ENCODE data around the gene LRRTM3.

The LRRTM3 gene

DNA sequence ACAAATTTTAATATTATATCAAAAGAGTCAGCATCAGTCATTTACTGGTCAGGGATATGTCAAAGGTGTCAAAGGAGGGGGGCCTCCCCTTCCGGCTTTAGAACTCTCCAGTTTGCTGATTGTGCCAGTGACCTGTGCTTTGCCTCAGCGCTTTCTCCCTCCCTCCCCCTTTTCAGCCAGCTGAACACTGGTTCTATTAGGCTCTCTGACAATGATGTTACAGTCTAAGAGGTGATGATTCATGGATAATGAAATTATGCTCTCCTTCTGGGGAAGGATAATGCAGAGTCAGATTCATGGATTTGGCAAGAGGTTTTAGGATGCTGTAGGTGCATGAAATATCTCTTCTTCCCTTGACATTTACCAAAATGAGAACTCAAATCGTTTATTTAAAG lies 6.1 kb downstream of the LRRTM3 start:
- no peak for DNase-seq (ENCODE audit: low read depth in 2 of 3, low spot score in 2 of 3)

DNA sequence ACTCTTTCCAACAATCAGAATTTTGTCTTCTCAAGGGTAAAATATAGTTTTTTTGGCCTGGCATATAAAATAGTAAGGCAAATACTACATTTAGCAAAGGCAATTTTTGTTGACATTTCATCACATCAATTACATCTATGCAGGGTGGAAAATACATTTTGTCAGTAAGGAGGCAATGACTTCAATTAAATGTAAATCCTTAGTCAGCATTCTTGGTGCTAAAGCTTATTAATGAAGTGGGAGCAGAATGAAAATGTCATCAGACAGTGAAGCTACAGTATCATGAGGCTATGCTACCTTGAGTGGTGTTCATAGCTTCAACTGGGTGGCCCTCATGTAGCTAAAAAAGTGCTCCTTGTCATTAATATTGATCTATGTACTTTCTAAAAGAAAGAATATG lies 8.9 kb downstream of the LRRTM3 start:
- no peak for DNase-seq (ENCODE audit: low read depth in 2 of 3, low spot score in 2 of 3)

DNA sequence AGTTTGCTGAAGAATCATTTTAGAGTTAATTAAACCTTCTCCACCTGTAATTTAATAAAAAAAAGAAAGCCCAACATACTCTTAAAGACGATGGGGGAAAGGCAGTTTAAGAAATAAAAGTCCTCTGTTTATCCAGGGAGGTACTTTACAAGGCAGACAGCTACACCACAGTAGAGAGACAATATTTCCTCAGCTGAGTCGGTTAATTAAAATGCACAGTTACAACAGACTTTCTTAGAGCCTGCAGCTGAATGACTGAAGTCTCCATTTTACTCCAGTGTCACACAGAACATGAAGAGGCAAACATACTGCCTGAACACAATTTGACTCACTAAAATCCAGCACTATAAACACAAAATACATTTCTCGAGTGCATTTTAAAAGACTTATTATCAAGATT lies 15.1 kb downstream of the LRRTM3 start:
- DNase-seq (ENCODE audit: low read depth in 2 of 3, low spot score in 2 of 3): no peak

DNA sequence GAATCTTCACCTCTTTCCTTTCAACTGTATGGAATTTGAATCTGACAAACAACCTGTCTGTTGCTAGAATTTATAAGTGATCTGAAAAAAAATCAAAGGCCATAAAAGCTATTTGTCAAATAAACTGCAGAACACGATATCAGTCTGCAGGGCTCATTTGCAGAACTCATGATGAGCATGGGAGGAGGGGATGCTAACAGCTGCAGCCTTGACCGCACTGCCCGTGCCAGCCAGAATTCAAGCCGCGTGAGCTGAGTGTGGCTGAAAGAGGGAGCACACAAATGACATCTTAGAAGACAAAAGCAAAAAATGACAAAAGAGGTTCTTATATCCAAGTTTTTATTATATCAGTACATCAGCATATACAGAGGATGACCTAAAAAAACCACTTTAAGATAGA lies 15.7 kb downstream of the LRRTM3 start:
- no peak for DNase-seq (ENCODE audit: low read depth in 2 of 3, low spot score in 2 of 3)

DNA sequence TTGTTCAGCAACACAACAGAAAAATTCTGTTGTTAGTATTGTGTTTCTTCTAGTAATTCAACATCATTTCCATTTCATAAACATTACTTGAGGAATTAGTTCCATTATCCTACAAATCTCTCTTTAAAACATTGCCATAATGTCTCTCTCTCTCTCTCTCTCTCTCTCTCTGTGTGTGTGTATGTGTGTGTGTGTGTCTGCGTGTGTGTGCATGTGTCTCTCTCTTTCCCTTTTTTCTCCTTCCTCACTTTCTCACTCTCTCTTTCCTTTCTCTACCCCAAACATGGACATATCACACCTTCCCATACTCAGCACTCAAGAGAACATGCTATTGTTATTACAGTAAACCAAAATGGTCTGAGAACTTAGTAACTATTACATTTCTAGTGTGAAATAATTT lies 16.6 kb downstream of the LRRTM3 start:
- no peak for DNase-seq (ENCODE audit: low read depth in 2 of 3, low spot score in 2 of 3)

DNA sequence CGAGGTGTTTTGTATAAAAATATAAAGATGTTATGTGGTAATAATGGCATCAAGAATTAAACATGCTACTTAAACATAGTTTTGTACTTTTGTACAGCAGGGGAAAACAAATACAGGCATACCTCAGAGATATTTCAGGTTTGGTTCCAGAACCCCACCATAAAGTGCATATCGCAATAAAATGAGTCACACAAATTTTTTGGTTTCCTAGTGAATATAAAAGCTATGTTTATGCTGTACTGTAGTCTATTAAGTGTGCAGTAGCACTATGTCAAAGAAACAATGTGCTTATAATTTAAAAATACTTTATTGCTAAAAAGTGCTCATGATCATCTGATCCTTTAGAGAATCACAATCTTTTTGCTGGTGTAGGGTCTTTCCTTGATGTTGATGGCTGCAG lies 17.8 kb downstream of the LRRTM3 start:
- no peak for DNase-seq (ENCODE audit: low read depth in 2 of 3, low spot score in 2 of 3)

GRCh38 chr10:66951896-66952295 lies 26.1 kb downstream of the LRRTM3 start:
- DNase-seq (ENCODE audit: low read depth in 2 of 3, low spot score in 2 of 3): no peak

- DNase-seq (ENCODE audit: low read depth in 2 of 3, low spot score in 2 of 3): no peak
These were observed 32.6 kb downstream of the LRRTM3 start for GRCh38 chr10:66958466-66958865.

DNA sequence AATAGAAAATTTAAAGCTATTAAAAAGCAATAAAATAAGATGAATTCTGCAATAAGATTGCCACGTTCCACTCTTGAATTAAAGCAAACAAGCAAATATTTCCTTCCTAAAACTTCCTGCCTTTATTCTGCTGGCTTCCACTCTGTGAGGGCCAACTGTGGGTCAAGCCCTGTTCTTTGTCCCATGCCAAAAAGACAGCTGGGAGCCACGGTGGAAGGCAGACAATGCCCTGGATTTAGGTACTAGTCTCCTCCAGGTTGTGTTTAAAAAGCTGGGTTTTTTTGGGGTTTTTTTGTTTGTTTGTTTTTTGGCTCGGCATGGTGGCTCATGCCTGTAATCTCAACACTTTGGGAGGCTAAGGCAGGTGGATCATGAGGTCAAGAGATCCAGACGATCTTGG lies 39.1 kb downstream of the LRRTM3 start:
- no peak for DNase-seq (ENCODE audit: low read depth in 2 of 3, low spot score in 2 of 3)

- no peak for DNase-seq (ENCODE audit: low read depth in 2 of 3, low spot score in 2 of 3)
These were observed 54.5 kb downstream of the LRRTM3 start for GRCh38 chr10:66980246-66980815.

DNA sequence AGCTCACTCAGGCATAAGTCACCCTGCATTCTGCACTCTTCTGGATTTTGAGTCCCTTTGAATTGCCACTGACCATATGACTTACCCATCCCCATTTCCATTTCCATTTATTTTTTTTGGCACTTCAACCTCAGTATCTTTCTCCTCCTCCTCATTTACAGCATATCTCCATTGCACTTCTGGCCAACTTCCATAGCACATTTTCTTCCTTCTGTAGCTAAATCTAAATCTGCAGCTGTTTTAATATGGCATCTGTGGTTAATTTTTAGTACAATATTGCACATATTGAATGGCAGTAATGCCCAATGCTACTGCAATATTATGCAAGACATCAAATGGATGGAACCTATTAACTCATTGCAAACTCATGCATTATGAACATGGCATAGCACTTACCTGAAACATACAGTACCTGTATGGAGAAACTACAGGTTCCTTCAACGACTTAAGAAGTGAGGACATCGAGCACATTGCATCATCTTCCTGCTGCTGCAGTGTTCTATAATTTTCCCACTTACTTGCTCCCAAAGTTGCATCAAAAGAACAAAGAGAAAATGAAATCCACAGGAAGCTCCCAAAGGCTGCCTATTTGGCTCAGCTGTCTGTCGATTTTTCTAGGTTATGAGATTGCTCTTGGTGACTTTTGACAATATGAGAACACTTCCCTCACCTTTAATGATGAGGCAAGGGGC lies 55.7 kb downstream of the LRRTM3 start:
- DNase-seq (ENCODE audit: low read depth in 2 of 3, low spot score in 2 of 3): no peak

- no peak for DNase-seq (ENCODE audit: low read depth in 2 of 3, low spot score in 2 of 3)
These were observed 56.2 kb downstream of the LRRTM3 start for GRCh38 chr10:66982053-66982420.

DNA sequence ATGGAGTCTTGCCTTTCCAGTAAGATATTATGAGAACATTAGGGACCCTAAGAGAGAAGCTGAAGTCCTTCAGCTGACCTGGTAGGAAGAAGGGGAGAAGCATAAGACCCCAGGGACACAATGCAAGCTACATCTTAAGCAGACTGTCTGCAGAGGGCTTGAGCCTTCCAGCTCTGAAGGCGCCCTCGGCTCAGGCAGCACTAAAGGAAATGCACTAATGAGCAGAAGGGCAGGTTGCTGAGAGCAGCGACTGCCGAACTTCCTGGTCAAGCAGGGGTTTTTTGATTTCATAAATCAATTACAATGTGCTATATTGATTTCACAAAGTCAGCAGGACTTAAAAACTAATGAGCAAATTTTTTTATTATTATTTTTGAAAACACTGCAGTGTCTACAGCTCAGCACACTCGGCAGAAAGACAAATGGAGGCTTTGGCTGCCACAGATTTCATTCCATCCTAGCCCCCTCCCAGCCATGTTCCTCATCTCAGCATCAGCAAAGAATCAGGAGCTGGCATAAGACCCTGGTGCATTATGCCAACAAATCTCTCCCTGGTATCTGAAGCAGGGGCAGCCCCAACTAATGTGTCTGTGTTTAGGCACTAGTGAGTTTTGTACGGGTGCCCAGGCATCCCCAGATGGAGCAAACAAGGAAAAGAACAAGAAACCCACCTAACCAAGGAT lies 57.1 kb downstream of the LRRTM3 start:
- DNase-seq (ENCODE audit: low read depth in 2 of 3, low spot score in 2 of 3): no peak

DNA sequence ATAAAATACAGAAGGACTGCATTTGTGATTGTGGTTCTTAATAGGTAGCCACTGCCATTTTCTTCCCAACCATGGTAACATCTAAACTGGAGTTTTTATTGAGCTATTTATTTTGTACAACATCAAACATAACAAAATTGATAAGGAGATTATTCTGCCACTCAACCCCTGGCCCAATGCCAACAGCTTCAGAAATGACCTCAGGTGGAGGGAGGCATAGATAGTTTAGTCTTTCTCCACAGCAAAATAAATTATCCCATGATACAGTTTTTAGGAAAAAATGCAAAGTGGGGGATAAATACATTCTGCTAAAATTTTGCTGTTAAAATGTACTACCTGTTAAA lies 57.6 kb downstream of the LRRTM3 start:
- DNase-seq (ENCODE audit: low read depth in 2 of 3, low spot score in 2 of 3): no peak

DNA sequence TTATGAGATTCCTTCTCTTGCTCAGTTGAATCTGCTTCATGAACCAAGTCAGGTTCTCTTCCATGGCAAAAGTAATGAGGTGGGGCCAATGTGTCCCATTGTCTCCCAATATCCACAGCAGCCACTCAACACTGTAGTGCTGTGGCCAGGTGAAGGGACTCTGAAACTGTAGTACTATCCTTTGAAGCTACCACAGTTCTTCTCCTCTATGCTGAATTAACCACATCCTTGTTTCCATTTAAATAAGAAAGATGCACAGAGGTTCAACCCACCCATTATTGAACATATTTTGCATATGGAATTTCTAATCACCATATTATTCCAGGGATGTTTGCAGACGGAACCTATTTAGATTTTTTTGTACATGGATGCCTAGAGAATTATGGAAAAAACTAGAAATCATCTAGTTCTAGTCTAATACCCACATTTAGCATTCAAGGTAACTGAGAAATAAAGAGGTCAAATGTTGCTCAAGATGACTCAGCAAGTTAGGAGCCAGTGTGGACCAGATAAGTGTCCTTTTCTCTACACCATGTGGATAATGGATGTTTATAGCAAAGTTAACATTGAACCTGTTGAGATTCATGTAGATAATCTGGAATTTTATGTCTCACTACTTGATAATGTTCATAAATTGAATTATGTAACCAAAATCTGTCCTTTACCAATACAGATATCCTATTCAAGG lies 64.5 kb downstream of the LRRTM3 start:
- no peak for DNase-seq (ENCODE audit: low read depth in 2 of 3, low spot score in 2 of 3)

DNA sequence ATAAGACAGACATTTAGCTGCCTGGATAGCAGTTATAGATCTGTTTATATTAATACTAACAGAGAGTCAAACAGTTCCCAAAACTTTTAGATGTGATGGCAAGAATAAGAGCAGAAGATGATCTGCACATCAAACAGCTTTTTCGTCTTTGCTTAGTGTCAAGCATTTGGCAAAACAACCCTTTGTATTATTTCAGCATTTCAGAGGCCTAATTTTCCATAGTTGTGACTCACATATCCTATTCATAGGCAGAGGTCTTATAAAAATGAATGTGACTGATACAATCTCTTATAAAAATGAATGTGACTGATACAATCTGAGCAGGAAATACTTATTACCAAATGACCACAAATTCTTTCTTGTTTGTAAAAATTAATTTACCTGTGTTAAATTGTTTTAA lies 71.2 kb downstream of the LRRTM3 start:
- no peak for DNase-seq (ENCODE audit: low read depth in 2 of 3, low spot score in 2 of 3)

DNA sequence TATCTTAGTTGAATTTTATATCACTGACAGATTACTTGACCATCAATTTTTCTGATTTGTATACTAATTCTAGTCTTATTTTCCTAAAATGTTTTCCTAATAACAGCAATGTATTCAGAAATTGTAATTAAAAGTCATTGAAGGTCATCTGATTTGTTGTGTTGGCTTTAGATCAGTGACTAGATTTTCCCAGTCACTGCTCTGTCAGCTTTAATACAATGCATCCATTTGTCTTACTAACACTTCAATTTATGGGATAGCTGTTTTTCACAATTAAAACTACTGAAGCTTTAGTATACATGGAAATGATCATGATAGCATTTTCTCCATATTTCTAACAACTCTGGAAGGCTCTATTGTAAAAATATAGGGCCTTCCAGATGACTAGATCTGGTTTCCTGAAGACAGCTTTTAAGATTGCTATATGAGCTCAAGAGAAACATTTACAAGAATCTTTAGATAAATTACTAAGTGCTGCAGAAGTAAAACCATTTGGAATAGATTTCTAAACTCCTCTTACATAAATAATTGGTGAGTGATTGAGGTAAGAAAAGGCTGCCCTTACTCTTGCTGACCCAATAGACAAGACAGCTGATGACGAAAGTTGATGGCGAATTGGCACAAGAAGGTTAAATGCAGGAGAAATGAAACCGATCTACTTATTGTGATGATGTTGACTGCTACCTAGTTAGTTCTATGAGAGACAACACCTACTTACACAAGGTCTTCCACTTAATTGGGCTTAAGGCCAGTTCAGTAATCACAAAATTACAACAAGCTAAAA lies 74.1 kb downstream of the LRRTM3 start:
- DNase-seq (ENCODE audit: low read depth in 2 of 3, low spot score in 2 of 3): no peak

DNA sequence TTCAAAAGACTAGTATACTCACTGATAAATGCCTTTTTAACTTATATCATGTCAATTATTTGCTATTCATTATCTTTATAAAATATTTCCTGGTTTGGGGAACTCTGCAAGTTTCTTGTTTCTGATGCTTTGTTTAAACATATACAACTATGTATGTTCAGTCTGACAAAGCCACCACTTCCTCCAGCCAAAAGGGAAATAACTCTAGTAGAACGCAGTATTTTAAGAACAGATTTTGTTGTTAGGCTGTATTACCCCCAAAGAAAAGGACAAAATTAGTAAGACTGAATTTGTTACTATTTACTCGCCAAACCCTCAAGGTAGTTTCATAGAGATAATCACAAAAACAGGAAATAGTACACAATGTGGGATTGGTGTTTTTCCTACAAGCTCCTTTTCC lies 78.9 kb downstream of the LRRTM3 start:
- DNase-seq (ENCODE audit: low read depth in 2 of 3, low spot score in 2 of 3): no peak

DNA sequence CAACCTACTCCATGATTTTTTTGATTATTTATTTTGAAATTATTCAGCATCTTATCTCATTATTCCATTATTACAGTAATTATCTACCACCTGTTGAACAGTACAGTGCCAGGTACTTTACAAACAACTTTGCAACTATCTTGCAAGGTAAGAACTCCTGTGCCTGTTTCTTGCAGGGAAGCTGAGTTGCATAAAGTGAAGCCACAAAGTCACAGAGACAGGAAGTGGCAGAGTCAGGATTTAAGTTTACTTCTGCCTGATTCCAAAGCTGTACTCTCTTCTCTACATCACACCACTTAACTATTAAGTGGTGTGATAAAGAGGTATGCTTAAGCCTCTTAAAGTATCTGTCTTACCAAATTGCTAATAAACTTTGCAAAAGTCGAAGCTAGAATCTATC lies 80.1 kb downstream of the LRRTM3 start:
- no peak for DNase-seq (ENCODE audit: low read depth in 2 of 3, low spot score in 2 of 3)

DNA sequence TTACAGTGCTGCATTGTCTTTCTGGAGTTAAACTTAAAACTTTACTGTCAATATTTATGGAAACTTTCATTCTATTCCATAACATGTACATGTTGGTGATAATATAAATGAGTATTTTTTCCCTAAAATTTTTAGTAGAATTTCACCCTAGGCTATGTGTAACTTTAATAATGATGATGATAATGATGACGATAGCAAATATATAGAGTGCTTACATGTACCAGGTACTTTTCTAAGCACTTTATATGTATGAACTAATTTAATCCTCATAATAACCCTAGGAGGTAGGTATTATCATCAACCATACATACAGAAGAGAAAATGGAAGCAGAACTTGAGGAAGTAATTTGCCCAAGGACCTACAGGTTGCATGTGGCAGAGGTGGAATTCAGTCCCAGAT lies 85.6 kb downstream of the LRRTM3 start:
- no peak for DNase-seq (ENCODE audit: low read depth in 2 of 3, low spot score in 2 of 3)

DNA sequence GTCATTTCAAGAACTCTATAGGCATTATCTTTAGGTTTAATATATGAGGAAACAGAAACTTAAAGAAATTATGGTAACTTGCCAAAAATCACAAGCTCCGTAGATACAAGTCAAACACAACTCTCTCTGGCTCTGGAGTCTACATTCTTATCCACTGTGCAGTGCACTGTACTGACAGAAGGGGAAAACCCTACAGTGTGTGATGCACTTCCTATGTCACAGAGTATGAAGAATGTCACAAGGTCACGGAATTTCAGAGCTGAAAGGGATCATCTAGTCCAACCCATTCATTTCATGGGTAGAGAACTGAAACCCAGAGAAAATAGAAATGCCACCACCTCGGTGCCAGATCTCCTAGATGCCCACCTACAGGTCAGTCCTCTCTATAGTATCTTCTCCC lies 86.1 kb downstream of the LRRTM3 start:
- DNase-seq (ENCODE audit: low read depth in 2 of 3, low spot score in 2 of 3): no peak

GRCh38 chr10:67015225-67015624 lies 89.4 kb downstream of the LRRTM3 start:
- no peak for DNase-seq (ENCODE audit: low read depth in 2 of 3, low spot score in 2 of 3)

All from activated CD8-positive, alpha-beta memory T cell treated with anti-CD3 and anti-CD28 coated beads for 48 hours (primary cell).